GM21381 (cell line): ENCODE measurements around the gene HNRNPUL1.
"Not testable (repeated sequence)": the region's sequence is repeated elsewhere in the genome, so short reads cannot be mapped to it uniquely, and the experiment has no call there.

Experiments
- ATAC-seq: cut with Tn5 transposase; IDR thresholded peaks from one replicate; pipeline ENCODE4 v1.9.1; 2021; ENCODE audit warnings: mild to moderate bottlenecking, moderate library complexity; ENCODE audit not compliant: unreplicated experiment

HNRNPUL1 gene

GRCh38 chr19:41263850-41264580, at the start of gene HNRNPUL1:
HNRNPUL1 (plus strand) TSS chr19:41264372; CDS start chr19:41264504, 132 bp downstream.
- ATAC-seq, result peak; percentile 68

GRCh38 chr19:41217741-41218140, 46.4 kb upstream of the HNRNPUL1 start:
- ATAC-seq, result no peak

GRCh38 chr19:41218249-41218614, 45.9 kb upstream of the HNRNPUL1 start:
- ATAC-seq, result no peak

- no peak for ATAC-seq
Observed at GRCh38 chr19:41218615-41219507, 45.3 kb upstream of the HNRNPUL1 start, which contains the start of gene AXL. AXL (plus strand) TSS chr19:41219223; CDS start chr19:41219393, 170 bp downstream.

- ATAC-seq, result no peak
Observed at GRCh38 chr19:41219924-41220567, 44.1 kb upstream of the HNRNPUL1 start.

- ATAC-seq, result no peak
Observed at GRCh38 chr19:41220811-41221210, 43.4 kb upstream of the HNRNPUL1 start.

- ATAC-seq, result no peak
Observed at GRCh38 chr19:41221514-41222205, 42.5 kb upstream of the HNRNPUL1 start.

GRCh38 chr19:41222240-41222639, 41.9 kb upstream of the HNRNPUL1 start:
- ATAC-seq, result no peak

- no peak for ATAC-seq
Observed at GRCh38 chr19:41223431-41224234, 40.5 kb upstream of the HNRNPUL1 start.

- ATAC-seq, result no peak
Observed at GRCh38 chr19:41224632-41225031, 39.5 kb upstream of the HNRNPUL1 start.

- no peak for ATAC-seq
Observed at GRCh38 chr19:41225238-41226052, 38.7 kb upstream of the HNRNPUL1 start.

- ATAC-seq, result no peak
Observed at GRCh38 chr19:41226053-41226873, 37.9 kb upstream of the HNRNPUL1 start.

GRCh38 chr19:41226874-41227390, 37.2 kb upstream of the HNRNPUL1 start:
- ATAC-seq, result no peak

- no peak for ATAC-seq
Observed at GRCh38 chr19:41228486-41228885, 35.7 kb upstream of the HNRNPUL1 start.

GRCh38 chr19:41229338-41229737, 34.8 kb upstream of the HNRNPUL1 start:
- not testable (repeated sequence) for ATAC-seq

GRCh38 chr19:41230067-41230857, 33.9 kb upstream of the HNRNPUL1 start:
- ATAC-seq, result no peak

- ATAC-seq, result no peak
Observed at GRCh38 chr19:41232686-41233085, 31.5 kb upstream of the HNRNPUL1 start.
